Common myeloid progenitor, CD34-positive (primary cell): ENCODE results near the gene TREM1.
"Not testable (repeated sequence)": the region's sequence is repeated elsewhere in the genome, so short reads cannot be mapped to it uniquely, and the experiment has no call there.

Experiments used
- CTCF ChIA-PET: fragments of 350-600 bp; sonication (Branson Sonifier 250); formaldehyde crosslinking; loops from one replicate; lab custom pipeline; 2021; ENCODE audit warnings: antibody characterized with exemption; lab: Charles Lee
- POLR2A ChIA-PET: fragments of 350-600 bp; sonication (Branson Sonifier 250); formaldehyde crosslinking; loops from one replicate; lab custom pipeline; 2021; ENCODE audit warnings: antibody characterized with exemption; lab: Charles Lee
- DNase-seq, 3 donors: peaks; one replicate each; pipeline versions ENCODE4 v3.0.0 to v3.0.0-alpha.2; 2013
- H3K27ac ChIP-seq, 2 experiments: 1 replicate in 1 of 2; 2 replicates in 1 of 2; pipeline ENCODE4 v1.7.0; 2013; ENCODE audit warnings: inconsistent platforms in 2 of 2, low read length in 2 of 2, mild to moderate bottlenecking in 2 of 2, low read depth in 1 of 2, moderate library complexity in 1 of 2; ENCODE audit not compliant: severe bottlenecking in 2 of 2, insufficient read depth in 1 of 2, poor library complexity in 1 of 2
- H3K27me3 ChIP-seq, 5 experiments: replicated peaks in 2 of 5; 1 replicate in 3 of 5; 2 replicates in 2 of 5; pipeline versions ENCODE4 v1.6.1 to v1.7.0; 2013; ENCODE audit warnings: low read length in 4 of 5, mild to moderate bottlenecking in 2 of 5, moderate library complexity in 2 of 5, inconsistent platforms in 1 of 5; ENCODE audit not compliant: insufficient read depth in 5 of 5, control insufficient read depth in 4 of 5
- H3K36me3 ChIP-seq, 4 experiments: 1 replicate in 2 of 4; 2 replicates in 2 of 4; pipeline versions ENCODE4 v1.6.1 to v1.7.0; 2013; ENCODE audit warnings: low read length in 3 of 4, control low read depth in 1 of 4, mild to moderate bottlenecking in 1 of 4; ENCODE audit not compliant: control insufficient read depth in 4 of 4, insufficient read depth in 4 of 4
- H3K4me1 ChIP-seq, 4 experiments: 1 replicate in 3 of 4; 2 replicates in 1 of 4; pipeline versions ENCODE4 v1.6.1 to v1.7.1; 2013; ENCODE audit warnings: low read length in 3 of 4, mild to moderate bottlenecking in 3 of 4, control low read depth in 1 of 4, inconsistent platforms in 1 of 4, moderate library complexity in 1 of 4; ENCODE audit not compliant: control insufficient read depth in 4 of 4, insufficient read depth in 4 of 4; ENCODE audit errors: control extremely low read depth in 1 of 4
- H3K4me3 ChIP-seq, 7 experiments: 1 replicate in 4 of 7; 2 replicates in 3 of 7; pipeline versions ENCODE4 v1.5.1 to v1.7.0; 2013; ENCODE audit warnings: mild to moderate bottlenecking in 7 of 7, low read length in 6 of 7, moderate library complexity in 6 of 7, inconsistent platforms in 2 of 7, low read depth in 2 of 7, control low read depth in 1 of 7; ENCODE audit not compliant: insufficient read depth in 4 of 7, control insufficient read depth in 1 of 7; ENCODE audit errors: extremely low read depth in 1 of 7
- H3K9me3 ChIP-seq, 5 experiments: 1 replicate in 4 of 5; 2 replicates in 1 of 5; pipeline versions ENCODE4 v1.6.1 to v1.7.1; 2013; ENCODE audit warnings: low read length in 4 of 5, mild to moderate bottlenecking in 2 of 5, inconsistent platforms in 1 of 5, low read depth in 1 of 5, moderate library complexity in 1 of 5; ENCODE audit not compliant: control insufficient read depth in 4 of 5, insufficient read depth in 2 of 5; ENCODE audit errors: control extremely low read depth in 1 of 5
- WGBS: methylation state at CpG from one replicate; pipeline ENCODE4 v1.1.5; 2013; ENCODE audit not compliant: insufficient coverage; 5-methylcytosine and 5-hydroxymethylcytosine counted together

TREM1 gene

DNA sequence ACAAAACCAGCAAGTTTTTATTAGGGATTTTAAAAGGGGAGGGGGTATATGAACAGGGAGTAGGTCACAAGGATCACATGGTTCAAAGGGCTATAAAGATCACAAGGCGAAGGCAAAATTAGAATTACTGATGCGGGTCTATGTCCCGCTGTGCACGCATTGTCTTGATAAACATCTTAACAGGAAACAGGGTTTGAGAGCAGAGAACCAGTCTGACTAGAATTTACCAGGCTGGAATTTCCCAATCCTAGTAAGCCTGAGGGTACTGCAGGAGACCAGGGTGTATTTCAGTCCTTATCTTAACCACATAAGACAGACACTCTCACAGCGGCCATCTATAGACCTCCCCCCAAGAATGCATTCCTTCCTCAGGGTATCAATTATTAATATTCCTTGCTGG, 10.8 kb upstream of the TREM1 start:
- H3K27me3 ChIP-seq, H3K4me1 ChIP-seq, POLR2A ChIA-PET, H3K4me3 ChIP-seq, H3K27ac ChIP-seq, H3K9me3 ChIP-seq, H3K36me3 ChIP-seq, DNase-seq: not testable (repeated sequence)
- 72% methylated on average over 4 of the region's 5 CpGs for WGBS
- CTCF ChIA-PET: interaction anchor here (1.7 kb wide), 1 partner anchor 71 kb away, joined by 4 read pairs; no protein-coding TSS in a partner anchor

- no peak overlapping the region for H3K4me3 ChIP-seq
- 100% methylated on average over 1 of the region's 3 CpGs for WGBS
- ChIA-PET POLR2A (no interaction called here), CTCF (interaction anchor here (1.5 to 2.4 kb wide), 3 partner anchors 12 to 16 kb away, joined by 3 to 14 read pairs (median 4); no protein-coding TSS in a partner anchor)
- no peak overlapping the region for H3K27ac ChIP-seq
- H3K4me1 ChIP-seq: peaks cover 0 to 6% (median 0%) of the 10 kb centered on the region in 4 experiments
- no peak for DNase-seq
- H3K27me3 ChIP-seq: no peaks in the 10 kb centered on the region
- H3K36me3 ChIP-seq: no peaks in the 10 kb centered on the region
- peaks cover 0 to 3% (median 0%) of the 10 kb centered on the region in 5 experiments for H3K9me3 ChIP-seq
These were observed 7.9 kb upstream of the TREM1 start for GRCh38 chr6:41294214-41294872.

DNA sequence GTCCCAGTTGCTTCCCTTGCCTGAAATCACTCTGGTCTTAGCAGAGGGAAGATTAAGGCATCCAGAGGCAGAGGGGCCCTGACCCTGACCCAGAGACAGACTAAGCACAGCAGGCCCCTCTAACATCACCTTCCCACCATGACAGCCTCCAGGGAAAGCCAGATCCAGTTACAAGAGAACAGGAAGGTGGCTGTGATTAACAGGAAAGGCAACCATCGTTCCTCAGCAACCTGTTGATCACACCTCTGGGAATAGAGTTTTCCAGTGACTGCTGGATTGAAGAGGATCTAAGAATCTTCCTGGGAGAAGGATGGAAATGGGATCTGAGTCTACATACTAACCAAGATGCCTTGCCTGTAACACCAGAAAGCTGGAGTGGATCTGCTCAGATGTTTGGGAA, 5.2 kb upstream of the TREM1 start:
- 100% methylated on average over 1 of the region's 1 CpG for WGBS
- Histone ChIP-seq H3K9me3 (no peaks in the 10 kb centered on the region), H3K4me3 (no peak overlapping the region), H3K27ac (no peak overlapping the region), H3K4me1 (peaks cover 0 to 2% (median 0%) of the 10 kb centered on the region in 4 experiments), H3K36me3 (no peaks in the 10 kb centered on the region), H3K27me3 (no peaks in the 10 kb centered on the region)
- POLR2A ChIA-PET: no interaction called here
- DNase-seq: no peak
- CTCF ChIA-PET: no interaction called here

GRCh38 chr6:41289815-41290214, 3.3 kb upstream of the TREM1 start:
- Histone ChIP-seq H3K9me3 (no peaks in the 10 kb centered on the region), H3K27me3 (peaks cover 0 to 2% (median 0%) of the 10 kb centered on the region in 5 experiments), H3K36me3 (no peaks in the 10 kb centered on the region), H3K4me3 (no peak overlapping the region), H3K27ac (no peak overlapping the region), H3K4me1 (peaks cover 0 to 2% (median 0%) of the 10 kb centered on the region in 4 experiments)
- no peak for DNase-seq
- 100% methylated on average over 3 of the region's 4 CpGs for WGBS
- ChIA-PET POLR2A (no interaction called here), CTCF (interaction anchor here (1.3 kb wide), 1 partner anchor 17 kb away, joined by 3 read pairs; no protein-coding TSS in a partner anchor)

GRCh38 chr6:41288754-41289129, 2.3 kb upstream of the TREM1 start:
- DNase-seq: no peak
- ChIA-PET POLR2A (interaction anchor here (0.6 kb wide), 1 partner anchor 442 kb away, joined by 3 read pairs; no protein-coding TSS in a partner anchor), CTCF (interaction anchor here (0.5 kb wide), 1 partner anchor 830 kb away, joined by 5 read pairs; no protein-coding TSS in a partner anchor)
- Histone ChIP-seq H3K27ac (no peak overlapping the region), H3K4me3 (no peak overlapping the region), H3K9me3 (no peaks in the 10 kb centered on the region), H3K4me1 (peaks cover 0 to 2% (median 0%) of the 10 kb centered on the region in 4 experiments), H3K27me3 (peaks cover 0 to 2% (median 0%) of the 10 kb centered on the region in 5 experiments), H3K36me3 (no peaks in the 10 kb centered on the region)
- 100% methylated on average over 1 of the region's 2 CpGs for WGBS

DNA sequence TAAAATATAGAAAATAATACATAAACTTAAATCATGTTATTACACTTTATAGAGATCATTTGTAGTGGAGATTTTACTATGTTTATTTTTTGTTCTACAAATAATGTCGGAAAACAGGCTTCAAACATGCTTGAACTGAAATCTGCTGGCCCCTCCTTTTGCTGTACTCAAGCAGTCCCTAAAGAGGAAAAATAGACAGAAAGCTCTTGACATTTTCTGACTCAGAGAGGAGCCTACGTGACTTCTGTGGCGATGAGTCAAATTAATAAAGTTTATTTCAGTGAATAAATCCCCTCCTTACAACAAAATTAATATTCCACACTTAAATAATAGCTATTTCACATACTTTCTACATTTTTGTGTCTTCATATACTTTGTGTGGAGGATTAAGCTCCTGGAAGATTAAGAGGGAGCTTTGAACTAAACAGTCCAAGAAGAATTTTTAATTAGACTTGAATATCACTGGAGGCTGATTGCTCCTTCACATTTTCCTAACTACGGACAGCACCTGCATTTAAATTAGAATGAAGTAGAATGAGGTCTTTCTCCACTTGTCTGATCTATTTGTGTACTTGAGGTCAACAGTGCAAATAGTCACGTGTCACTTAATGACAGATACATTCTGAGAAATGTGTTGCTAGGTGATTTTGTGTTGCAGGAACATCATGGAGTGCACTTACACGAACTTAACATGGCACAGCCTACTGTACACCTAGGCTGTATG, 1.7 kb upstream of the TREM1 start:
- H3K27me3 ChIP-seq: peaks cover 0 to 2% (median 0%) of the 10 kb centered on the region in 5 experiments
- peaks cover 0 to 2% (median 0%) of the 10 kb centered on the region in 4 experiments for H3K4me1 ChIP-seq
- 87% methylated on average over 3 of the region's 6 CpGs for WGBS
- H3K36me3 ChIP-seq: no peaks in the 10 kb centered on the region
- DNase-seq: no peak
- ChIA-PET POLR2A (no interaction called here), CTCF (interaction anchor here (0.5 kb wide), 1 partner anchor 831 kb away, joined by 5 read pairs; no protein-coding TSS in a partner anchor)
- no peak overlapping the region for H3K4me3 ChIP-seq
- H3K27ac ChIP-seq: no peak overlapping the region
- H3K9me3 ChIP-seq: no peaks in the 10 kb centered on the region
